ENCODE results near the gene DNAJC13.

Gene DNAJC13

DNA sequence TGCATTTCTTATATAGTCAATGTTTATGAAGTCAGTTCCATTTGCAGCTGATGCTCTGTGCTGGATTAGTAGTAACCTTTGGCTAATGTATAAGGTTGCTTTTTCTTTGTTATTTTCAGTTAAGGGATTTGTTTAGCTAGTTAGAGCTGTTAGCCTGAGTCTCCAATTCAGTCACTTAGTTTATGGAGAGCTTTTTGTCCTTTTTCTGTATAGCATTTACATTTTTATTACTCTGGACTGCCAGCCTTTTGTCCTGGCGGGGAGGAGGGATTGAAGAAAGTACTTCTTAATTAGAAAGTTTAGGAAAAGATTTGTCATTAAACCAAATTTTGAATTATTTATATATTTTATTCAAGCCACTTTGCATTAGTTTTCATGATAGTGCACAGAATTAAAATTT lies 52.0 kb downstream of the DNAJC13 start:
- no peak for DNase-seq

DNA sequence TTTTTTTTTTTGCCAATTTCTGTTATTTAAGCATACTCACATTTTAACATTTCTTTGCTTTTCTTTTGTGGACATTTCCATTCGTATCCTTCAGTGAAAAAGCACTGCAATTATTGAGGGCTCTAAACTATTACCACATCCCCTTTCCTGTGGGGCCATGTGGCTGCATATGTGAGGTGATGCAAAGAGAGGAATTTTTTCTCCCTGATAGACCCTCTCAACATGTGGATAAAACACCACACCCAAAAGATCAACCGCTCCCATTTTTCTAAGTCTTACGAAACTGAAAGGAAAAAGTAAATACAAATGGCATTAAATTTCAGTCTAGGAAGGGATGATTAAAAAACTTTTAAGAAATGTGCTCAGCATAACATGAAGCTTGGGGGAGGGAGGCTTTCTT lies 68.8 kb downstream of the DNAJC13 start:
- no peak for DNase-seq

DNA sequence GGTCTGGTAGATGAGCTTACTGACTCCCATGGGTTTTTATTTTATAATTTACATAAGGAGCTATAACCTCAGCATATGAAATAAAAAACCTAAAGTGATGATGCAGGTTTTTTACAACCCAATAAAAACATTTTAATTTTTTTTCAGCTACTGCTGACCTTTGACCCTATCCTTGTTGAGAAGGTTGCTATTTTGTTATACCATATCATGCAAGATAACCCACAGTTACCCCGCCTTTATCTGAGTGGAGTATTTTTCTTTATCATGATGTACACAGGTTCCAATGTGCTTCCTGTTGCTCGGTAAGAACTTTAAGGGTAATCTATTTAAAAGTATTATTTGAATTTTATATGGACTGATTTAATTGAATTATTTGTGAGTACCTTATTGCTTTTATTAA lies 70.8 kb downstream of the DNAJC13 start:
- DNase-seq: no peak

DNA sequence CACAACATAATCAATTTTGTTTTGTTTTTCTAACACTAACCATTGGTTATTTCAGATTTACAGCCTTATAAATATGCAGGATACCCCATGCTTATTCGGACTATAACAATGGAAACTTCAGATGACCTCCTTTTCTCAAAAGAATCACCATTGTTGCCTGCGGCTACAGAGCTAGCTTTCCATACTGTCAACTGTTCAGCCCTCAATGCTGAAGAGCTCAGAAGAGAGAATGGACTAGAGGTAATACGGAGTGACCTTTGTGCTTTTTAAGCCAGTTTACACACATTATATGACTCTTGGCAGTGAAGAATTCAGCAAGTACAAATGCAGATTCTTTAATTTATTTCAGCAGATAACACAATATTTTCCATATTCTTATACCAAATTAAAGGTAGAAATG lies 81.8 kb downstream of the DNAJC13 start:
- DNase-seq: no peak

DNA sequence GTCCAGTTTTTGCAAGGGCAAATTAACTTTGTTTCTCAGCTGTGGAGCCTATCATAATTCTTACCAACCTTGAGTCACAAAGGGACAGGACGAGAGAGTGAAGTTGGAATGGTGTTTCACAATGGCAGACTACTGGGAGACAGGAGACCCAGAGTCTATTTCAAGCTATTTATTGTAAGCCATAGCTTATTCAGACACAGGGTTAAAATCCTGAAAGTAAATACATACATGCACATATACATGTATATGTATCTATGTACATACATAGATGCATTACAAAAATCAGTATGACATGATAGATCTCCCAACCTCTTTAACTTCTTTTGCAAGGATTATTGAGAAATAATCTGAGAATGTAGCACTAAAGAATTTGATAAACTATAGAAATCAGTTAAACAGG lies 86.3 kb downstream of the DNAJC13 start:
- no peak for DNase-seq

DNA sequence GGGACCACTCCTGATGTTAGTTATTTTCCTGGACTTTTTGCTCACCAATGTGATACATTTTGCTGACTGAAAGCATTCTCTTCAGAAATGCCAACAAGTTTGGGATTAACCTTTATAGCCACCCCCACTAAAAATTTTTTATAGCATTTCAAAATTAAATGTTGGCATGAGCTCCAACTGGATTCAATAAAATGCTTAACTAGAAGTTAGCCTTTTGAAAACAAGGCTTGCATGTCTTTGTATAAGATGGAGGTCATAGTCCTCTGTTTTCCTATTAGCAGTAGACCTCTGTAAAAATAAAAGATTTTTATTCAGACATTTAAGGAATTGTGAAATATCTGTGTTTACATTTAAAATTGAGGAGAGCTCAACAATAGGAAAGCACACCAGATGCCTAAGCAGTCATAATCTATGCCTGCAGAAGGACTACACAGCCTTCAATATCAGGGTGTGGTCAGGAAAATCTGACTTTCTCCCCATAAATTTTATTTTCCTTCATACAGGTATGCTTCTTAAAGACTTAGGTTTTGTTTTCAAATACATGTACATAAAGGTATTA lies 87.2 kb downstream of the DNAJC13 start:
- DNase-seq: no peak

DNA sequence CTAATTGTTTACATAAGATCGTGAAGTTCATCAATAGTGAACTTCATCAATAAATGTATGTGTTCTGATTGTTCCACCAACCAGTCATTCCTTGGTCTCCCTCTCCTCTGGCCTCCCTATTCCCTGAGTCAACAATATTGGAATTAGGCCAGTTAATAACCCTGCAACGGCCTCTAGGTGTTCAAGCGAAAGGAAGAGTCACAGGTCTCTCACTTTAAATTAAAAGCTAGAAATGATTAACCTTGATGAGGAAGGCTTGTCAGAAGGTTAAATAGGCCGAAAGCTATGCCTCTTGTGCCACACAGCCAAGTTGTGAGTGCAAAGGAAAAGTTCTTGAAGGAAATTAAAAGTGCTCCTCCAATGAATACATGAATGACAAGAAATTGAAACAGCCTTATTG lies 90.4 kb downstream of the DNAJC13 start:
- no peak for DNase-seq

DNA sequence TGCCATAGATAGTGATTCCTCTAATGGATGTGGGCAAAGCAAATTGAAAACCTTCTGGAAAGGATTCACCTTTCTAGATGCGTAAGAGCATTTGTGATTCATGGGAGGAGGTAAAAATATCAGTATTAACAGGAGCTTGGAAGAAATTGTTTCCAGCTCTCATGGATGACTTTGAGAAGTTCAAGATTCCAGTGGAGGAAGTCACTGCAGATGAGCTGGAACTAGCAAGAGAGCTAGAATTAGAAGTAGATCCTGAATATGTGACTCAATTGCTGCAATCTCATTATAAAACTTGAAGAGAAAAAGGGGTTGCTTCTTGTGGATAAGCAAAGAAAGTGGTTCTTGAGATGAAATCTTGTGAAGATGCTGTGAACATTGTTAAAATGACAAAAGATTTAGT lies 91.8 kb downstream of the DNAJC13 start:
- DNase-seq: no peak

DNA sequence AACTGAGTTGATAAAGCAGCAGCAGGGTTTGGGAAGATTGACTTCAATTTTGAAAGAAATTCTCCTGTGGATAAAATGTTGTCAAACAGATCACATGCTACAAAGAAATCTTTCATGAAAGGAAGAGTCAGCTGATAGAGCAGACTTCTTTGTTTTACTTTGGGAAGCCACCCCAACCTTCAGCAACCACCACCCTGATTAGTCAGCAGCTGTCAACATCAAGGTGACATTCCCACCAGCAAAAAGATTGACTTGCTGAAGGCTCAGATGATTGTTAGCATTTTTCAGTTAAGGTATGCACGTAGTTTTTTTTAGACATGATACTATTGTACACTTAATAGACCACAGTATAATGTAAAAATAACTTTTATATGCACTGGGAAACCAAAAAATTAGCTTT lies 92.2 kb downstream of the DNAJC13 start:
- DNase-seq: no peak

DNA sequence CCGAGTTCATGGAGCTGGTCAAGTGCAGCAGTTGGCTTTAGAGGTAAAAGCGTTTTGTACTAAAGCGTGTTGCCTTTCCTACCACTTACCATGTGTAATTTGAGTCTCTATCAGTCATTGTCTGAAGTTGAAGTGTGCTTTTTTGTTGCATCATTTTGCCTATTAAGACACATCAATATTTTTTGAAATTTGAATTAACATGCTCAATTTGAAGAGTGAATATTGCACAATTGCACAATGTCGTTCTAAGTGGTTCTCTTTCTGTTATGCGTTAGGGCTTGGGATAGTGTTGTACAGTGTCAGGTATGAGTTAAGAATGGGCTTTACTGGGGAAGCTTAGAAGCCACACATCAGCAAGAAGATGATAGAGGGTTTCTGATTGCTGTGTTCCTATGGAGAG lies 95.8 kb downstream of the DNAJC13 start:
- no peak for DNase-seq

DNA sequence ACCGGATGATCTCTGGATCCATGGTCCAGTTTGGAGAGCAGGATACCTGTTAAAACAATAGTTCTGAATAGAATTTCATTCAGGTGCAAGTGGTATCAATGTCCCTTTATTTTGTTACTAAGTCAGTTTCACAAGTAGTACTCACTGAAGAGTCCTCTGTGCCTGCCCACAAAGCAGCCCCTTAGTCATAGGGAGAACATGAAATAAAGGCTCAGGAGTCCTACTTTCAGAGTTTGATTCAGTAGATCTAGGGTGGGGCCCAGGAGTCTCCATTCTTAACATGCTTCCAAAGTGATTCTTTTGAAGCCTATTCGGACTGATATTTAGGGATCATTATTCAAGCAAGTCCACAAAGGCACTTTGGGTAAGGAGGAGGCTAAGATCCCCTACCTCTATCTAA lies 100.0 kb downstream of the DNAJC13 start:
- no peak for DNase-seq

DNA sequence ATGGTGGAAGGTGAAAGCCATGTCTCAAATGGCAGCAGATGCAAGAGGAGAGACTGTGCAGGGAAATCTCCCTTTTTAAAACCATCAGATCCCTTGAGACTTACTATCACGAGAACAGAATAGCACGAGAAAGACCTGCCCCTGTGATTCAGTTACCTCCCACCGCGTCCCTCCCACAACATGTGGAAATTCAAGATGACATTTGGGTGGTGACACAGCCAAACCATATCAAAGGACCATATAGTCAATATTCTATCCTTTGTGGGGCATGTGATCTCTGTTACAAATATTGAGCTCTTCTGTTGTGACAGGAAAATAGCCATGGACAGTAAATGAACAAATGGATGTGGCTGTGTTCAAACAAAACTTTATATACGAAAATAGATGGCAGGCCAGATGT lies 102.6 kb downstream of the DNAJC13 start:
- DNase-seq: no peak

DNA sequence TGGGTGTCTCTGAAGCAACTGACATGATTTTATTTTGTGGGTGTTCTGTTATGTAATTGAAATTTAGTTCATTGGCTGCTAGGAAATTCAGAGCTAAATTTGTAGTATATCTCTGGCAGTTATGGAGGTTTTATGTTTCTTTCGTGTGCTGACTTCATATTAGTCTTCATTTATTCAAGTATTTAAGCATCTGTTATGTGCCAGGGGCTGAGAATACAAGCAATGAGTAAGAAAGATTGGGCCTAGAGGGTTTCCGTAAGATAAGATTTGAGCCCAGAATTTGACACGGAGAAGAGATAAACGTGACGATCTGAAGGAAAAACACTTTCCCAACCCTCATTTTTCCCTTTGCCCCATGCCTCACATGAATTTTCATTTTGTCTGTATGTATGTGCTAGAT lies 104.6 kb downstream of the DNAJC13 start:
- no peak for DNase-seq

DNA sequence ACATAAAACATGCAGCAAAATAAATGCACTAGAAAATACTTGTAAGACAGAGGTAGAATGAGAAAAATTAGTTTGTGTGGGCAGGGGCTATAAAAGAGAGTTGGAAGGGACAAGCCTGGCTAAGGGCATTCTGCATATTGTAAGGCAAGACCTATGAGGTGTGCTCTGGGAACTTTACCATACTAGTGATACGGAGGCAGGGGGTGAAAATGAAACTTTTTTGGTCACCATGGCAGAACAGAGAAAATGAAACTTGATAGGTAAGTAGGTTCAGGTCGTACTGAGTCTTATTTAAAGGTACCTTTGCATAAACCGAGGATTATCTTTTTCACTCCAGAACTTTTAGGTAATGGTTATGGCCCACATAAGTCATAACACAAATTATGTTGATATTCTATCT lies 105.1 kb downstream of the DNAJC13 start:
- DNase-seq: peak; percentile 26

DNA sequence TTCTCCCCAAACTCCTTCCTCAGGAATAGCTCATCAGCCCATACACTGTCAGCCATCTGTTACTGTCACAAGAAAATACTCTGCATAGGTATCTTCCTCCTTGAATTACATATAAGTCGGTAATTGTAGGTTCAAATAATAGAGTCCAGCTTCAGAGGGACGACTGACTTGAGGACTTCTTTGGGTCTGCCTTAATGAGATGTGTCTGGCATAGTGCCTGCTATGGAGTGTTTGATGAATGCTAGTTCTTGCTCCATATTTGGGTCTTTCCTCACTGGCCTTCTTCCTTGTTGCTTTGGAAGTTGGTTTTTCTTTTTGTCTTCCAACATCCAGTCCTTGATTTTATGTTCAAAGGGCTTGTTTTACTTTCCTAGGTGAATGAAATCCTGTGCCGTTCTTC lies 113.3 kb downstream of the DNAJC13 start:
- DNase-seq: no peak

DNA sequence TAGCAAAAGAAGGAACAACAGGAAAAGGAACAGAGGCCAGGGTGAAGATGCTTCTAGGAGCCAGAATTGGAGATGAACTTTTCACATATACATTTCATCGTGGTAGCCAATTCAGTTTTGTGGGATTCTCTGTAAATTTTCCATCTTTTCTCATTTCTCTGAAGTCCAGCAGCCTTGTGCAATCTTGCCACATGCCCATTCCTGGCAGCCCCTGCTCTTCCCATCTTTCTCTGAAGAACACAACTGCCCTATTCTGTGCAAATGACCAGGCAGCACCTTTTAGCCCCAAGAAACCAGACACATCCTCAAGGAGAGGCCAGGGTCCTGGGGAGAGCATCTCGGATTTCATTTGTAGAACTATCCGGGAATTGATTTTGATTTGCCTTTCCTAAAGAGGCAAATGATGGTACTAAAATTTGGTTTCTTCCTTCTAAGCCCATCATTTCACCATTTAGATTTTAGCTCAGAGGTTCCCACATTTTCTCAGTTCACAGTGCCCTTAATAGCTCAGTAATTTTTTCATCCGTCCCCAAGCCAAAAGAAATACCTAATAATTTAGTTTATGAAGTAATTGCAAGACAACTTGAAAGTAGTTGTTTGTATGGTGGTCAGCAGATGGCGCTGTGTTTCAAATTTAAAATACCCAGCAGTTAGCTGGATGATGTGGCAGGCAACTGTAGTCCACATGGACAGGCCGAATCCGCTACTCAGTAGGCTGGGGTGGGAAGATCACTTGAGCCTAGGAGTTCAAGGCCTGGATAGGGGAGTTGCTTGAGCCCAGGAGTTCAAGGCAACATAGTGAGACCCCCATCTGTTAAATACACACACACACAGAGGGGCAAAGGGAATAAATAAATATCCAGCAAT lies 118.5 kb downstream of the DNAJC13 start:
- peak; percentile 54 for DNase-seq

DNA sequence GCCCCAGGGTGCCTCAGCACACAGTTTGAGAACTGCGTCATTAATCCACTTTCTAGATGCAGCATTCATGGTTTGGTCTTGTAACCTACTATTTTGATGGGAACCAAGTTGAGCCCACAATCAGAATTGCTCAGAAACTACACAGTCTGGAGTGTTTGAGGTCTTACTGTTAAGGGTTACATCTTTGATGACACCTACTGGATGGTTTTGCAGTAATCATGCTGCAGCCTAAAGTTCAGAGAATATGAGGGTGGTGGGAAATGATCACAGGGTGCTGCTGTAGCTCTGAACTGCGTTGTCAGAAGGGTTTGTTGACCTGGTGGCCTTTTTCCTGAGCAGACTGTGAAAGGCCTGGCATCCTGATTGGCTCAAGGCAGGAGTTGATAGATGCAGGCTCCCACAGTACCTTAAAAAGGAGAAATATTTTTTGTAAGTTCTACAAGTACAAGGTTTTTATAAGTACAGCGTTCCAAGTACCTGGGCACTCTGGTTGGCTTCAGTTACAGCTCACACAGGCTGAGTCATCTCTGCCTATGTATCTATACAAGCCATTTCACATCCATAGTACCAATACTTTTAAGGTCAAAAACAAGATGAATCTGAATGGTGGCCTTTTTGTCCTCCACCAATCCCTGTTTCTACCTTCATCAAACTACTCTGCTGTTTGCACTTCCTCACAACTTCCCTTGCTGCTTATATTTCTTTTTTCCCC lies 119.3 kb downstream of the DNAJC13 start:
- no peak for DNase-seq

DNA sequence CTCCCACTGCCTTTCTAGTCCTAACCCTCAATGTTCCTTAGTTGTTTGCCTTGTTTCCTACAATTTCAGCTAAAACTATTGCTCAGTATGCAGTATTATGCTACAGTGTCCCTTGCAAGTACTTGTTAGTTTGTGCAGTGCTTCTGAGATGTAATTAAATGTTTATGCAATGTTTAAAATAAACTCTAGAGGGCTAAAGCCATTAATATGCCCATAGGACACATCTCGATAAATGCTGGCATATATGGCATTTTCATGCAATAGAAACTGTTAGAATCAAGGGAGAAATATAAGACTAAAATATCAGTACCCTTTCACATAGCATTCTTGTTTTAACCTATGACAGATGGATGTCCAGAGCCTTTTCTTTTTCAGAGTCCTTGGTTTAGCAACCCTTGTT lies 120.0 kb downstream of the DNAJC13 start:
- no peak for DNase-seq

DNA sequence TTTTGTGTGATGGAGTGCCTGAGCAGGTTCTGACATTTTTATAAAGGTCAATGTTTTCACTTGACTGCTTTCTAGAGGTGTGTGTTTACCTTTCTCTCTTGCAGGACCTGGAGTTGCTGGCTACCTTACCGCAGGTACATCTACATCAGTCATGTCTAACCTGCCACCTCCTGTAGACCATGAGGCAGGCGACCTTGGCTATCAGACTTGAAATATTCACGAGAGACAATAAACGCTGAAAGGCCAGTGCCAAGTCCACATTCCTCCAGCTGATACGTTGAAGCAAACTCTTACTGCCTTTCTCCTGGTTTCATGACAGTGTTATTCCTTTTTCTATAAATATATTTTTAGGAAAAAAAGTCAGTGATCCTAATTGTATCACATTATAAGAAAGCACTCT lies 120.8 kb downstream of the DNAJC13 start:
- no peak for DNase-seq

DNA sequence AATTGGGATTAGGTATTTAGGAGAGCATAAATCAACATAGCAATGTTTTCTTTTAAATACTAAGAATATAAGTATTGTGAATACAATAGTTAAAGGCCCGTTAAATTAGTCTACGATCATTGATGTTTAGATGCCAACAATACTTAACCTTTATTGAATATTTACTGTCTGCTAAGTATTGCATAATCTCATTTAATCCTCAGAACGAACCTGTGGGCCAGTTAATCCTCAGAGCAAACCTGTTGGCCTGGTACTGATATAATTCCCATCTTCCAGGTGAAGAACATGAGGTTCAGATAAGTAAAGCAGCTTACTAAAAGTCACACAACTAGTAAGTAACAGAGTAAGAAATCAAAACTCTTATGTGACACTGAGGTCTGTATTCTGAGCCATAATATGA lies 122.4 kb downstream of the DNAJC13 start:
- no peak for DNase-seq

DNA sequence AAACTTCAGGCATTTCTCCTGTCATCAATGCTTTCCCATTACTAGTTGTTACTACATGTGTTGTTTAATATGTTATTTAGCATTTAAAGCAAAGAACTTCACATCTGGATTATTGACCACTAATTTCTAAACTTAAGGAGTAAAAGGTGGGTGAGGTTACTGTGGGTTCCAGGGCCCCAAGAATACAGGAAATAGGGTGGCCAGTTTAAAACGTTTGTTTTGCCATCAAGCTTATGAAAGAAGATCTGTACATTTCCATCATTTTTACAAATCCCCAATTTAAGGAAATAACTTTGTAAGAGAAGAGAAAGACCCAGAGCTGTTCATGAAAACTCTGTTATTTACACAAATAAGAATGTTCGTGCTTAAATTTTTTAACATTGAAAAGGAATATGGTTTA lies 125.3 kb downstream of the DNAJC13 start:
- DNase-seq: no peak

DNA sequence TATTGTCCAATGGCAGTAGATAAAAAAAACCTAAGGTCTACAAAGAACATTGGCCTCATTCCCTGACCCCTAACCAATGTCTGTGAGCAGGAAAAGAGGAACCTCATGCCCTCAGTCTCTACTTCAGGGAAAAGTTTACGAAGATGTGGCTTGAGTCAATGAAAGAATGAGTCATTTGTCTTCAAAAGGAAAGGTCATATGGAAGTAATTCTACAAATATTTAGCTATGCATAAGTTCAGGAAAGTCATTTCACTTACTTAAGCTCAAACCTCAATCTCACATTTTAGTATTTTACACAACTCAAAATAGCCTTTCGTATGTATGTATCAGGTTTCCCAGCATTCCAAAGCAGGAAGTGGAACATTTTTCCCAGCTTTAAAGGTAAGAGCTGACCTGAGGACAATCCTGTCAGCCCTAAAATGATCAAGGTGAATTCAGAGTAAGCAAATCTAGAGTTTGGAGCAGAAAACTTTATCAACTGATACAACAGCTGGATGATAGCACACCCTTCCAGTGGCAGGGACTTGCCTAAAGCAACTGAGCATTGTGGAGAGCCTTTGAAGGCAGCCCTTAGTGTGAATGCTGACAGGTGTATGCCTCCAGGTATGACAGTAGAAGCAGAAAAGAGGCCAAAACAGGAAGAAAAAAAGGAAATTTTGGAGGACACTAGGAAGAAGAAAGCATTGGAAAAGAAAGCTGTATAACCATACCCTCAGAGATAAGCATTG lies 125.9 kb downstream of the DNAJC13 start:
- DNase-seq: no peak

DNA sequence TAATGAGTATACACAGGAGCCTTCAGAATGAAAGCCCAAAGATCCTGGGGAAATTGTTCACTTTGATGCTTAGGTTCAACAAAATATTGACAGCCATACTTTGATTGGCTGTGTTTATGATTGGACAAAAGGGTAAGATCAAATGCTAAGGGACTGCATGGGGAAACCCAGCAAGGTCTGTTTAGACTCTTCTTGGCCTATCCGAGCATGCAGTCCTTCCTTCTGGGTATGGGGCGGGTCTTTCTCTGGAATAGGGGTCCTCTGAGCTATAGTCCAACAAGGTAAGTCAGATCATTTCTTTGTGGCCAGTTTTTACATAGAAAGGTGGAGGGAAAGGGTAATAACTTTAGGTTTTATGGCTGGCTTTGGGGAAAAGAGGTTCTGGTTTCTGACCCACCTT lies 126.8 kb downstream of the DNAJC13 start:
- DNase-seq: no peak

DNA sequence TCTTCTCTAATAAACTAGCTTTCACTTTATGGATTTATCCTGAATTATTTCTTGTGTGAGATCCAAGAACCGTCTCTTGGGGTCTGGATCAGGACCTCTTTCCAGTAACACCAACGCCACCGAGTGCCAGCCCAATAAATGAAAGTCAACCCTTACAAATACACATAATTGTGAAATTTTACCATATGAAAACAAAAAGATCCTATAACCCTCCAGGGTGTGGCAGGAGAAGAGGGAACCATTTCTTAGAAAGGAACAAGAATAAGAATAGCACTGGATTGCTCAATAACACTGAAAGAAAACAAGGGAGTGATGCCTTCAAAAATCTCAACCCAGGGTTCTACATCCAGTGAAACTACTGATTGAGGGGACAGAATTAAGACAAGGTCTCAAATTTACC lies 128.2 kb downstream of the DNAJC13 start:
- DNase-seq: no peak
